HG02943 (cell line): Measurements from ENCODE around the gene ITCH.

ENCODE experiments used
- ATAC-seq: cut with Tn5 transposase; IDR thresholded peaks from one replicate; pipeline ENCODE4 v1.9.1; 2021; ENCODE audit warnings: mild to moderate bottlenecking, low read depth, moderate library complexity; ENCODE audit not compliant: unreplicated experiment

The ITCH gene

DNA sequence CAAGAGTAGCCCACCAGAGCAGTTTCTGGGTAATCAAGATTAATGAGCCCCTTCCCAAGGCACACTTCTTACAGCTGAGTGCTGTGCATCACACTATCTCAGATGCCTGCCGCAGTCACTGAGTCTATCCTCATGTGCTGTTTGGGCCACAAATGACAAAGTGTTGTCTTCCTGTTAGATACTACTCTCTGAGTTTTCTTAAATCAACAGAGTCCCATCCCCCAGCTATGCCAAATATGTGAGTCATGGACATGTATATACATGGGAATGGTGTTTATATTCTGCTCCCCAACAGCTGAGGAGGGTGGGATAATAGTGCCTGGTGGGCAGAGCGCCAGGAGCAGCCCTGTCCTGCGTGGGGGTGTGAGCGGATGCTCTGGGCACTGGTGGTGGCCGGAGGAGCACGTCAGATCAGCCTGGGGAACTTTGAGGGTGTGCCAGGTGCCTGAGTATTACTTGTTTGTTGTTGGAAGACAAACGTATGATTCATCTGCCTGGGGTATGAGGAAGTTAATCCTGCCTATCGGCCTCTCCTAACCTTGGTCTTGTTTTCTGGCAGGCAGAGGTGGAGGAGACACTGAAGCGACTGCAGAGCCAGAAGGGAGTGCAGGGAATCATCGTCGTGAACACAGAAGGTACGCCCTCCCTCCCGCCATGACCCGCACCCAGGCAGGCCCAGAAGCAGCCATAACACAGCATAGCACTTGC, 162.8 kb downstream of the ITCH start:
- no peak for ATAC-seq

DNA sequence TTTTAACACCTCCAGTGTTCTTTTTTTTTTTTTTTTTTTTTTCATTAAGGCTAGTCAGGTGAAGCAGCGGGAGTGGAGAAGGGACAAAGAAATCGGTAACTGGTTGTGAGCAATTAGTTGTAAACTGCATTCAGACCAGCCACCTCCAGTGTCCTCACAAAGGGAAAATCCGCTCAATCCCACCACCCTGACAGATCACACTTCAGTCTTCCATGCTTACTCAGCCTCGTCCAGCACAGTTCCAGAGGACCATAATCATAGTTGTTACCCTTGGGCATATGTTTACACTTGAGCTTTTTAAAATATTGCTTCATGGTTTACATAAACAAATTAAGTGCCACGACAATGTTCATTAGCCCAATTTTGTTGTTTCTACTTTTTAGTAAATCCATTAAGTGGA, 163.4 kb downstream of the ITCH start:
- ATAC-seq, result no peak

DNA sequence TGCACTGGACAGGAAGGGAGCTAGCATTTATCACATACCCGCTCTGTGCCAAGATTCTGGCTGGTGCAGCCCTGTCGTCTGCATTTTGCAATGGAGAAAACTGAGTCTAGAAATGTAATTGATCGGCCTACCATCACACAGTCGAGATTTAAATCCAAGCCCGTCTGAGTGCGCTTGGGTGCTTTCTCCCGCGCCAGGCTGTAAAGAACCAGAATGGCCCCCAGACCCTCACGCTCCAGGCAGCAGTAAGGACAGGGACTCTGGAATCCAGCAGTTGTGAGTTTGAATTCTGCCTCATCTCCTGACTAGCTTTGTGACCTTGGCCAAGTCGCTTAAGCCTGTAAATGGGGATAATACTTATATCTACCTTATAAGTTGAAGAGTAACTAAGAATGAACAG, 163.9 kb downstream of the ITCH start:
- ATAC-seq, result no peak

DNA sequence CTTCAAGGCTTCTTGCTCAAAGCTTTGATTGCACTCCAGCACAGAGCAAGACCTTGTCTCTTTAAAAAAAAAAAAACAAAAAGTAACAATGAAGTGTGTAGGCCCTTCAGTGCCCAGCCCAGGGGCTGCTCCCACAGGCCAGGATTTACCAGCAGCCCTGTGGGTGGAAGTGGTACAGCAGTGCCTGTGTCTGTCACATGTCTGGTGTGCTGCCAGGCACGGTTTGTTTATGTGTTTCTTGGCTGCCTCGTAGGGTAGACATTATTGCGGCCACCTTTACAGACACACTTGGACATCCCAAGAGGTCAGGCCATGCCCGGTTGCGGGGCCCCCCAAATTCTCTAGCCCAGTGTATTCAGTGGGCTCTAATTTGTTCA, 165.8 kb downstream of the ITCH start:
- no peak for ATAC-seq

DNA sequence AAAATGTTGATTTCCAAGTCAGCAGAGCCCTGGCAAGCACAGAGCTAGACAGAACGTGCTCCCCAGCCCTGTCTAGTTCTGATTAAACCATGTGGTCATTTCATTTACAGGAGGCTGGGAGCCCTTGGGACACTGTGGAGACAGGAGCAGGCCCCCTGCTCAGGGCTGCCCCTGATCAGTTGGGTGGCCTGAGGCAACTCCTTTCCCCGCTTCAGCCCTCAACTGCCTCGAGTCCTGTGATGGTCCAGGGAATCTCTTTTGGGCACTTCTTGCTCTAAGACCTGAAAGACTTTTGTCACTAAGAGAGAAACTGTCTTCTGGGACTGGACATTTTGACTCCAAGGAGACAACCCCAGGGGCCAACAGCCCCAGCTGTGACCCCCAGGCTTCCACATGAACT, 166.7 kb downstream of the ITCH start:
- no peak for ATAC-seq

DNA sequence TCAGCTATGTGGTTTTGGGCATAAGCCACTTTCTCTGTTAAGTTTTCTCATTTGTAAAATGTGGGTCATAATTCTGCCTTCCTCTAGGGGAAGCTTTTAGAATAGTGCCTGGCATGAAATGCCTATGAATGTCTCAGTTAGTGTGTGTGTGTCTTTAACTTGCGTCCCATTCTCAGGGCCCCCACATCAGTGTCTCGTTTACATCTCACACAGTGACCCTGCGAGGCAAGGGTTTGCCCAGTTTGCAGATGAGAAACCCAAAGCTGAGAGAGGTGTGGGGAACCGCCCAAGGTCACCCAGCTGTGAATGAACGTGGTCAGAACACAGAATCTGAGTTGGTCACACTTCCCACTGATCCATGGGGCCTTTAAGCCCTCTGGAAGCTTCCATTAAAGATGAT, 167.3 kb downstream of the ITCH start:
- no peak for ATAC-seq

DNA sequence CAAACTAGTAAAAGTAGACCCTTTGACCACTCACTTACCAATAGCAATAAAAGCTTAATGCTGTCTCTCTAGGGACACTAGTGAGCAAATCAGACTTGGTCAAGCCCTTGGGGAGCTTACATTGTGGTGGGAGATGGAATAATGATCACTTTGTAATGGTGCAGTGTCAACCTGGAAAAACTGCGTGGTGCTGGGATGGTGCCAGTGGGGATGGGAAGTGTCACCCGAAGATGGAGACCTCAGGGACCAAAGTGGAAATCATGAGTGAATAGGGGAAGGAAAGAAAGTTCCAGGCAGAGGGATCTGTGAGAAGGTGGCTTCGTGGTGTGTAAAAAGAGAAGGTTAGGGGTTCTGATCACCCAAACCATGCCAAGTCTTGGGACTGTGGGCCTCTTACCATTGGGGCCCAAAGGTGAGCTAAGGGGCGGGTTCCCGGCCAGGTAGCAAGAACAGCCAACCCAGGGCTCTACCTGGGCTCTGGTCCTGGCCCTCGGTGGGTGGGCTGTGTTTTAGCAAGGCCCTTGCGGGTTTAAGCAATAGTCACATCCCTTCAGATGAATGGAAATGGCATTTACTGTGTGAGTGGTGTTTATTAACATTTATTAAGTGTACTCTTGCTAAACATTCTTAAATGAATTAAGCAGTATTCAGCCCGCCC, 168.7 kb downstream of the ITCH start:
- no peak for ATAC-seq

DNA sequence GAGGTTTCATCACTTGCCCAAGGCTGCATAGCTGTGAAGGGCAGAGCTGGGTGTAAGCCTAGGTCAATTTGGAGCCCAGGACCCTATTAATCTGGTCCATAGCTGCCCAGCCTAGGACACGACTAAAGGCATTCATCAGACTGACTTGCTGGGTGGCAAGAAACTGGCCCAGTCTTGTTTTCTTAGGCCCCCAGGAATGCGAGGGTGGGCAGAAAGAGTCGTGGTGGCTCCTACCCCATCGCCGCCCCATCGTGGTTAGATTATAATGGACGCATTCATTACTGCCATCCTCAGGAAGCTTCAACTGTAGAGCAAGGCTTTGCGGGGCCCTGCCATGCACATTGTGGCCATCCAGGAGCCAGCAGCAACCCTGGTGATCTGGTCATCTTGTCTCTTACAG, 169.2 kb downstream of the ITCH start:
- ATAC-seq, result no peak

DNA sequence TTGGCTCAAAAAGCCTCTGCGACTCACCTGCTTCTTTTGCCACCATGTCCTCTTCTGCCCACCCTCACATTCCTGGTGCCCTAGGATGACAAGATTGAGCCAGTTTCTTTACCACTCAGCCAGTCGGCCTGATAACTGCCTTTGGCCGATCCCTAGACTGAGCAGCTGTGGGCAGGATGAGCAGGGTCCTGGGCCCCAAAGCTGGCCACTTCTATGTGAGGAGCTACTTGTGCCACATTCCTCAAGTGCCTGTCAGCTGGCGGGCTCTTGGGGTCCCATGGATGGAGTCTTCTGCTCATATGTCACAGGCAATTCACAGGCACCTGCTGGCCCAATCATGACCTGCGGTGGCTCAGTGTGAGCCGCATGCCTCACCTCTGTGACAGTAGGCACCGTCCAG, 169.7 kb downstream of the ITCH start:
- ATAC-seq, result no peak

DNA sequence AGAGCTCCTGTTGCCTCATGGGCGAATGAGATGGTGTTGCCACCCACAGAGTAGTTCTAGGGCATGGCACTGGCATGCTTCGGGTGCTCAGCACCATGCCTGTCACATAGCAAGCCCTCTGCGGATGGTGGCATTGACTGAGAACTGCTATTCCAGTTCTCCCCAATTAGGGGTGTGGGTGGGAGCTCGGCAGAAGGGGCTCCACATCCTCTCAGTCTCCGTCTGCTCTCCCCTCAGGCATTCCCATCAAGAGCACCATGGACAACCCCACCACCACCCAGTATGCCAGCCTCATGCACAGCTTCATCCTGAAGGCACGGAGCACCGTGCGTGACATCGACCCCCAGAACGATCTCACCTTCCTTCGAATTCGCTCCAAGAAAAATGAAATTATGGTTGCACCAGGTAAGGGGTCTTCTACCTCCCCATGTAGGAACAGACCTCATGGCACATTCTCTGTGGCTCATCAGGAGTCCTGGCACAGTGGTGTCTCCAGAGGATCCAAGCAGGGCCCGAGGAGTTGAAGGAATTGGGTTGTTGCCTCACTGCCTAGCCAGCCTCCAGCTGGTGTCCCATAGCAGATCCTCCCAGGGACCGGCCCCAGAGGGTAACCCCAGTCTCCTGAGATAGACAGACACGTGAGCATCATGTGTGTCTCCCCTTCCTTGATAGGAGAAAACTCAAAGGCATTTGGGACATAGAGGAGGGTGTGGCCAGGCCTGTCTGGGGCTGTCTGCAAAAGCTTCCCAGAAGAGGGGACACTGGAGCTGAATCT, 171.5 kb downstream of the ITCH start:
- no peak for ATAC-seq

DNA sequence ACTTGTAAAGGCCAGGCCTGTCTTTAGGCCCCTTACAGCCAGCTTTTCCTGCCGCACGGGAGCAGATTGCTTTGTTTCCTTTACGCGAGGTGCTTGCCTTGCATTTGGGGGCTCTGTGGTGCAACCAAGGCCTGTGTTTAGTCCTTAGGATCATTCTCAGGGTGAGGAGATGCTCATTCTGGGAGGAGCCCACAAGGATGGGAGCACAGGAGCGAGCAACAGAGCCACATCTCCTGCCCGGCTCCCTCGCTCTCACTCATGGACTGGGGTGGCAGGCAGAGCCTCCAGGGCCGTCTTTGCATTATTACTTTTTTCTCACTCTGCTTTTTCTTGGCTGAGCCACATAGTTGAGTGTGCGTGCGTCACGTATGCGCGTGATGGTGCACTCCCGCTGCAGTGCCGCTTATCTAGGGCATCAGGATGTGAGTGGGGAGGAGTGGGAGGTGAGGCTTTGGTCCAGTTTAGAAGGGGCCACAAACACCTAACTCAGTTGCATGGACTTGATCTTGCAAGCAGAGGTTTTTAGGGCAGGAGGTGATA, 172.3 kb downstream of the ITCH start:
- ATAC-seq, result no peak

DNA sequence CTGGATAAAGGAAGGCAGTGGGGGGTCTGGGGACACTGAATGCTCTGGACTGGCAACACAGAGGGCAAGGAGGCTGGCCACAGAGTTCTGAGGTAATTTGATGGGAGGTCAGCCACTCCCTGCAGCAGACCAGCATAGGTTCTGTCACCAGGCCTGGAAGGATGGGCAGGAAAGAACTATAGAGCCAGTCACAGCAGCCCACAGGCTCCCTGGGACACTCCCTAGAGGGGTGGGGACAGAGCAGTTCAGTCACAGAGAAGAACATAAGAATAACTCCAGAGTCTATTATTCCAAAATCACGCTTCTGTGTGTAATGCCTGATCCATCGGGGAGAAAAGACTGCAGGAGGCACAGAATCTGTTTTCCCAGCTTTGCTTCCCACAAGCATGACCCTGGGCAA, 172.8 kb downstream of the ITCH start:
- no peak for ATAC-seq

DNA sequence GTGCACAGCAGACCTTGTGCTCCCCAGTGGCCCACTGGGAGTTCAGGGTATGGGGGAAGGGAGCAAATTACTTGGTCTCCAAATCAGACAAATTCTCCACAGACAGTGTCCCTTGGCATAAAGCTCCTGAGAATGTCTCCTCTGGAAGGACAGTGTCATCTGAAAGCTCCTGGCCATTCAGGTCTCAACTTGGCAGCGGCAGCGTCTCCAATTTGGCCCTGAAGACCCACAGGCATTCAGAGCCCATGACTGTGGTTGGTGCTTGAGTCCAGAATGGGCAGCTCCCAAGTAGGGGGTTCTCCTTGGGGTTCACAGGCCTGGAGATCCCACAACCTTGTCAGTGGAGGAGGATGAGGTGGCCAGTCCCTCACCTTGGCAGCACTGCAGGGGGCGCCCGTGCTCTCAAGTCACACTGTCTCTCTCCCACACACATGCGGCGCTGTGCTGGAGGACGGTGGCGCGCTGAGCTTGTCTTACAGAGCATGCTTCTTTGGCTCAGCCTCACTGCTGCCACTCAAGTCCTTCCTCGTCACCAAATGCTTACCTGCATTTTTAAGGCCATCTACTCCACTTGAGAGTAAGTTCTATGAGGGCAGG, 173.8 kb downstream of the ITCH start:
- no peak for ATAC-seq

DNA sequence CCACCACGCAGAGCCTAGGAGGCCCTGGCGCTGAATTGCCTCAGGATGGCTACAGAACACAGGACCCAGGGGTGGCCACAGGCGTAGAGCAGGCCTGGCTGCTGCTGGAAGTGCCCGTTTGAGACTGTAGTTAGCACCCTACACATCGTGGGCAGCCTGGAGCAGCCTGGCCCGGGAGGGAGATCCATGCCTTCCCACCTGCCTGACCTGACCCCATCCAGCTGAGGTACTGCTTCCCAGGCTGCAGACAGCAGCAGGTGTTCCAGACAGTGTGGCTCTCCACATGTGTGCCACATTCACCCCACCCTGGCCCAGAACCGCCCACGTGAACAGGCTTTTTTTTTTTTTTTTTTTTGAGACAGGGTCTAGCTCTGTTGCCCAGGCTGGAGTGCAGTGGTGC, 174.6 kb downstream of the ITCH start:
- ATAC-seq, result no peak

DNA sequence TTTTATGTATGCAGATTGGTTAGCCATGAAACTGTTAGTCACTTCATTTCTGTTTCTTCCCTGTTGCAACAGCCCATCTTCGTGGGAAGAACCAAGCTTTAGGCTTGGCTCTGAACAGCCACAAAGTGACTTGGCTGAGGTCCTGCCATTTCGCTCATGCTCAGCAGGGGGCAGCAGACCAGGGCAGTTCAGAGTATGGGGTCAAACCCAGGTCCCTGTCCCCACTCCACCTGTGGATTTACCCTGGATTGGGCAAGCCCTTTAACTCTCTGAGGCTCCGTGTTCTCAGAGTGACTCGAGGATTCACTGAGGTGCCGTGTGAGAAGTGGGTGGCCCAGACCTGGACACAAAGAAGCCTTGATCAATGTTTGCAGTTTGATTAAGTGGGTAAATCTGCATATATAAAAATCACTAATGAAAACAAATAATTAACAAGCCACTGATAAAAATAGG, 175.6 kb downstream of the ITCH start:
- no peak for ATAC-seq

DNA sequence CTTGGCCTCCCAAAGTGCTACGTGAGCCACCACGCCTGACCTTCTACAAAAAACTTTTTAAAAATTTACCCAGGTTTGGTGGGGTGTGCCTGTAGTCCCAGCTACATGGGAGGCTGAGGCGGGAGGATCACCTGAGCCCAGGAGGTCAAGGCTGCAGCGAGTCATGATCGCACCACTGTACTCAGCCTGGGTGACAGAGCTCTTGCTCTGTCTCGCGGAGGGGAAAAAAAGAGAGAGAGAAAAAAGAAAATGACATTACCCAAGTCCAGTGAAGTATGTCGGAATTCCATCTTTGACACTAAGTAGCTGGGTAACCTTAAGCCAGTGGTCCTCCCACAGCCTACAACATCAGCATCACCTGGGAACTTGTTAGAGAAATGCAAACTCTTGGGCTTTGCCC, 176.7 kb downstream of the ITCH start:
- no peak for ATAC-seq

DNA sequence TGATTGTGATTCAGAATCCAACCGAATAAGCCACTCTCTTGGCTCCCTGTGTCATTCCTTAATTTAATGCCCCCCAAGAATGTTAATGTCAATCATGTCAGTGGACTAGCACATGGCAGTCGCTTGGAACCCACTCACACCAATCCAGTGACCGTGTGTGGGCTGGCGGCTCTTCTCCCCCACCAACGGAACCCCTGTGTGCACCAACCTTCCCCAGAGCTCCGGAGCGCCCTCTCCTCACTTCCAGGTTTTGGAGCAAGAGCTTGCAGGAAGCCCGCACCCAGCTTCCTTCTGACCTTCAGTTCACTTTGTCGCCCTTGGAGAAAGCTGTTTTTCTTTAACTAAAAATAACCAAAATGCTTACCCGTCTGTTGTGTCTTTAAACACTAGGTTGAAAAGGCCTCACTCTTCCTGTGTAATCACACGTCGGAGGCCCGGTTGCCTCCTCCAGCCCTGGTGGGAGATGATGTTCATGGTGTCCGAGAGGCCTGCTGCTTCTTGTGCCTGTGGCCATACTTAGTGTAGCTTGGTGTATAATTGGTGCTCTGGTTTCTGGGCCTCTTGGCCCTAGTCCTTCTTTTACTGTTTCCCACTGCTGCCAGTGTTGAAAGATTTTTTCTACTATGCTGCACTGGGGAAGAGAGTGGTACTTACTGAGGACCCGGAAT, 177.7 kb downstream of the ITCH start:
- ATAC-seq, result no peak

DNA sequence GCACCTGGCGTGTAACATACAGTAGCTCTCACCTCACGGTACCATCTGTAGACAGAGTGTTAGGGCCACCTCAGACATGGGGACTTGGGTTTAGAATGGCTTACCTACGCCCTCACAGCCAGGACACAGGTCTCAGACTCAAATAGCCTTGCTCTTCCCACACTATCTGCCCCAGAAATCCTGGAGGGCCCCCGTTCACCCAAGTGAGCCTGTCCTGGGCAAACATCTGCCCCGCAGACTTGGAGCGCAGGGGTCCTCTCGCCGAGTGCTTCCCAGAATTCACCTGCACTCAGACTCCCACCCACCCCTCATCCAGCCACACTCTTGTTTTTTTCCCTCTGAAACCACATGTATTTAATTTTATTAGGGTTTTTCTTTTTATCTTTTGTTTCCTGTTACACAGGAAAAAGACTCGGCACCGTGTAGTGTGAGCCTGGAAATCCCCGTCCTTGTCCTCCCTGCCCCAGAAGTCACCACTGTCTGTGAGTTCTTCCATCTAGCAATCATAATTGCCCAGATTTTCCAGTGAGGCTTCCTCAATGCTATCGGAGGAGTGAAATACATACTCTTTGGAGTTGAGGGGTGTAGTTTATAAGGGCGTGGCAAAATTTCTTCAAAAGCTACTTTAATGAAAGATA, 178.3 kb downstream of the ITCH start:
- no peak for ATAC-seq

DNA sequence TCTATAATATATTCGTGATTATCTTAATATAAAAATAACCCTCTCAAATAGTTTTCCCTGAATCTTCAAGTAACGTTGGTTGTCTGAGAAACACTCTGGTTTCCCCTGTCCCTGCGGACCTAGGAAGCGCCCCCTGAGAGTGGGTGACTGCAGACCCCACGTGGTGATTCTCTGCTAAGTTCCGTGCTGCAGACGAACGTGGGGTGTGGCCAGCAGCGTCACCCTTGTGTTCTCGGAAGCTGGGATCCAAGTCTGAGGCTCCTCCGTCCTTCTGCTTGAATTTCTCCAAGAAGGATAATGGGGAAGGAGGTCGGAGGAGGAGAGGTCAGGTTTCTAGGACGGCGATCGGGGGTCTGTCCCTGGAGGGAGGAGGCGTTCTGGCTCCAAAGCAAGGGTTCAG, 178.8 kb downstream of the ITCH start:
- ATAC-seq, result no peak

DNA sequence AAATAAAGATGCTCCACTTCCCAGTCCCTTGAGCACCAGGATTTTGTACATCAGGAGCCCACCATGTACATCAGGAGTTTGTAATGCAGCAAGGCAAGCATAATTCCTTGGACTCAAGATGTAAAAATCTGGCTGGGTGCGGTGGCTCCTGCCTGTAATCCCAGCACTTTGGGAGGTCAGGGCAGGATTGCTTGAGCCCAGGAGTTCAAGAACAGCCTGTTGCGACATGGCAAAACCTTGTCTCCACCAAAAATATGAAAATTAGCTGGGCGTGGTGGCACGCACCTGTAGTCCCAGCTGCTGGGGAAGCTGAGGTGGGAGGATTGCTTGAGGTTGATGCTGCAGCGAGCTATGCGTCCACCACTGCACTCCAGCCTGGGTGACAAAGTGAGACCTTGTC, 179.4 kb downstream of the ITCH start:
- ATAC-seq, result no peak
